HepG2 (cell line): Measurements from ENCODE around the gene TUBGCP5. TPM values are rescaled to one million over a fixed set of nuclear protein-coding genes. Genes with fewer than 3 reads are reported as not detected.

Source experiments
- CEBPZ ChIP-seq: IDR thresholded peaks from 2 replicates; pipeline ENCODE4 v1.6.1; 2012; ENCODE audit warnings: low read length, improper control_type of control experiment
- HBP1 ChIP-seq: IDR thresholded peaks from 2 replicates; pipeline ENCODE4 v1.6.1; 2016; ENCODE audit warnings: low read depth, control low read depth
- ISL2 ChIP-seq: sonication (generic); formaldehyde crosslinking; IDR thresholded peaks from 2 replicates; pipeline ENCODE4 v1.5.0; 2020; ENCODE audit warnings: missing genetic modification reagents
- KDM6A ChIP-seq: IDR thresholded peaks from 2 replicates; pipeline ENCODE4 v1.6.1; 2016; ENCODE audit warnings: low read depth
- MAZ ChIP-seq, 2 experiments: sonication (generic) in 1 of 2; formaldehyde crosslinking in 1 of 2; IDR thresholded peaks; 2 replicates each; pipeline versions ENCODE4 v1.5.0 to v1.6.1; 2012 to 2020; ENCODE audit warnings: low read depth in 2 of 2, mild to moderate bottlenecking in 2 of 2, borderline replicate concordance in 1 of 2, improper control_type of control experiment in 1 of 2, low read length in 1 of 2, missing genetic modification reagents in 1 of 2, moderate library complexity in 1 of 2
- MED1 ChIP-seq: sonication (generic); formaldehyde crosslinking; IDR thresholded peaks from 2 replicates; pipeline ENCODE4 v1.4.0; 2020; ENCODE audit warnings: missing genetic modification reagents
- MXD1 ChIP-seq: sonication (generic); formaldehyde crosslinking; IDR thresholded peaks from 2 replicates; pipeline ENCODE4 v1.4.0; 2020; ENCODE audit warnings: mild to moderate bottlenecking, missing genetic modification reagents
- PAWR ChIP-seq: sonication (generic); formaldehyde crosslinking; IDR thresholded peaks from 2 replicates; pipeline ENCODE4 v1.4.0; 2020; ENCODE audit warnings: missing genetic modification reagents, mild to moderate bottlenecking, borderline replicate concordance
- PHB2 ChIP-seq: fragments of 450-650 bp; IDR thresholded peaks from 2 replicates; pipeline ENCODE4 v1.6.1; 2018; ENCODE audit not compliant: partially characterized antibody
- SKI ChIP-seq: fragments of 450-650 bp; IDR thresholded peaks from one replicate; pipeline ENCODE4 v1.6.1; 2018; ENCODE audit warnings: mild to moderate bottlenecking; ENCODE audit not compliant: partially characterized antibody
- SMARCC2 ChIP-seq: fragments of 450-650 bp; IDR thresholded peaks from 2 replicates; pipeline ENCODE4 v1.6.1; 2017; ENCODE audit warnings: antibody characterized with exemption, mild to moderate bottlenecking
- U2AF1 ChIP-seq: fragments of 200-400 bp; formaldehyde crosslinking; optimal IDR thresholded peaks from 2 replicates; pipeline ENCODE3; 2017; ENCODE audit warnings: mild to moderate bottlenecking, low read depth, low read length
- ZBTB1 ChIP-seq: sonication (generic); formaldehyde crosslinking; IDR thresholded peaks from 2 replicates; pipeline ENCODE4 v1.4.0; 2020; ENCODE audit warnings: missing genetic modification reagents, borderline replicate concordance
- ZNF362 ChIP-seq: sonication (generic); formaldehyde crosslinking; IDR thresholded peaks from 2 replicates; pipeline ENCODE4 v1.4.0; 2020; ENCODE audit warnings: missing genetic modification reagents, mild to moderate bottlenecking, borderline replicate concordance
- ZNF552 ChIP-seq: sonication (generic); formaldehyde crosslinking; IDR thresholded peaks from 2 replicates; pipeline ENCODE4 v1.9.0; 2022; ENCODE audit warnings: missing genetic modification reagents, mild to moderate bottlenecking, borderline replicate concordance
- ZNF580 ChIP-seq: IDR thresholded peaks from 2 replicates; pipeline ENCODE4 v1.6.1; 2016; ENCODE audit warnings: low read depth, borderline replicate concordance
- ZNF614 ChIP-seq: IDR thresholded peaks from 2 replicates; pipeline ENCODE4 v1.6.1; 2018; ENCODE audit warnings: missing biosample characterization, missing genetic modification reagents, inconsistent platforms, borderline replicate concordance
- ZNF749 ChIP-seq: sonication (generic); formaldehyde crosslinking; IDR thresholded peaks from 2 replicates; pipeline ENCODE4 v1.8.0; 2022; ENCODE audit warnings: mild to moderate bottlenecking, missing genetic modification reagents, moderate library complexity, borderline replicate concordance
- ZNF776 ChIP-seq: sonication (generic); formaldehyde crosslinking; IDR thresholded peaks from 2 replicates; pipeline ENCODE4 v1.4.0; 2020; ENCODE audit warnings: mild to moderate bottlenecking, missing genetic modification reagents
- ZSCAN12 ChIP-seq: sonication (generic); formaldehyde crosslinking; IDR thresholded peaks from 2 replicates; pipeline ENCODE4 v1.9.0; 2021; ENCODE audit warnings: mild to moderate bottlenecking, missing genetic modification reagents
- ZSCAN22 ChIP-seq: sonication (generic); formaldehyde crosslinking; IDR thresholded peaks from 2 replicates; pipeline ENCODE4 v1.4.0; 2020; ENCODE audit warnings: mild to moderate bottlenecking, missing genetic modification reagents
- polyA plus RNA-seq, 8 experiments: library from polyadenylated mRNA; depleted of rRNA in 3 of 8; stranded (reverse) in 7 of 8; unstranded in 1 of 8; fragments of >200 nt; fragmentation: Illumina TruSeq in 4 of 8; extraction: Trizol in 4 of 8; gene quantifications; 2 replicates each; pipeline versions ENCODE4 v1.2.1 to v1.2.3, GENCODE V29; 2011 to 2016; ENCODE audit warnings: low read depth in 4 of 8, missing spikeins in 1 of 8, mixed read lengths in 1 of 8; ENCODE audit not compliant: insufficient read depth in 1 of 8
- total RNA-seq, 5 experiments: library from RNA; depleted of rRNA; stranded (reverse); fragments of >200 nt; fragmentation: Illumina TruSeq; extraction: Trizol; gene quantifications; 2 replicates each; pipeline ENCODE4 v1.2.3, GENCODE V29; 2016; ENCODE audit warnings: low read depth in 1 of 5

Gene TUBGCP5
- total and polyA plus RNA-seq, 2 of the 13 experiments (the other 11 are each of a cell fraction or from before 2014, with no cell fraction given), result 7.2 to 25.0 TPM

- no peak for TF ChIP-seq PHB2
- peak; percentile 80; the same call in 1 of the 2 replicates for TF ChIP-seq MXD1 (CRISPR knock-in tag)
- TF ChIP-seq ZSCAN22 (CRISPR knock-in tag), result no peak
- TF ChIP-seq ZBTB1 (CRISPR knock-in tag), result no peak
- no peak for TF ChIP-seq ISL2 (CRISPR knock-in tag)
- 0 out of 2 replicates have a peak, but pooled peaks have one; percentile 19 for TF ChIP-seq ZNF580 (CRISPR knock-in tag)
- no peak for TF ChIP-seq ZNF362 (CRISPR knock-in tag)
- no peak for TF ChIP-seq MED1 (CRISPR knock-in tag)
- TF ChIP-seq MAZ (IDR thresholded peaks at IDR 0.05; ENCODE audit: borderline replicate concordance, low read depth, low read length), result no peak; the same call in 1 of the 2 replicates
- TF ChIP-seq MAZ (CRISPR knock-in tag; IDR thresholded peaks at IDR 0.05; ENCODE audit: low read depth), result no peak; the same call in 1 of the 2 replicates
- TF ChIP-seq KDM6A (CRISPR knock-in tag), result no peak
- no peak for TF ChIP-seq PAWR
- TF ChIP-seq SMARCC2, result no peak
- TF ChIP-seq HBP1 (CRISPR knock-in tag), result no peak
- no peak for TF ChIP-seq ZNF614
- TF ChIP-seq ZNF552 (CRISPR knock-in tag), result no peak
- TF ChIP-seq U2AF1, result no peak
- TF ChIP-seq ZSCAN12, result no peak
- TF ChIP-seq CEBPZ, result no peak
- TF ChIP-seq SKI, result no peak
- no peak for TF ChIP-seq ZNF776 (CRISPR knock-in tag)
- TF ChIP-seq ZNF749 (CRISPR knock-in tag), result no peak
These were observed 59.9 kb downstream of the TUBGCP5 start (continued) for GRCh38 chr15:22979238-22980188.
